Measurements from ENCODE around the gene MAPRE2.

MAPRE2 gene

DNA sequence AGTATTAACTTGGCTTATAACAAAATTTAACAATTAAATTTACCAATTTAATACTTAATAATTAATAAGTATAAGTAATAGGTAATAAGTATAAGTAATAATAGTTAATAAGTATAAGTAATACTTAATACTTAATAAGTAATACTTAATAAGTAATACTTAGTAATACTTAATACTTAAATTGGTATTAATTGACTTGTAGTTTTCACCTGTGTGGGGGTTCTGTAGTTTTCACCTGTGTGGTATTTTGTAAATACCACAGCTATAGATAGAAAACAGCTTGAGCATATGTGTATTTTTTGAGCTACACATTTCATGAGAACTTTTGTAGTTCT, 55.4 kb downstream of the MAPRE2 start:
- Histone ChIP-seq H3K14ac (ENCODE audit: low read length) (no peak overlapping the region), H2BK120ac (ENCODE audit: low read depth, low read length) (no peak overlapping the region)
- no peak for DNase-seq (ENCODE audit: low spot score)

DNA sequence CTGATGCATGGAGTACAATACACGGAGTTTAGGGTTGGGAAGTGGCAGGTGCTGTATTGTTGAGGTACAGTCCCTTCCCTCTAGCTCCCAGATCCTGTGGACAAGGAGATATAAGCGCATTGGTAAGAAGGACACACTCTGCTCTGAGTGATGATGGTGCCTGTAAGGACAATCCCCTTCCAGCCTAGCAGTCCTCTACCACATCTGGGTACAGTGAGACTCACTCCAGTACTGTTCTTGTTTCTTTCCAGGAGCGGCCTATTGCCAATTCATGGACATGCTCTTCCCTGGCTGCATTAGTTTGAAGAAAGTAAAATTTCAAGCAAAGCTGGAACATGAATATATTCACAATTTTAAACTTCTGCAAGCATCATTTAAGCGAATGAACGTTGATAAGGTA, 56.0 kb downstream of the MAPRE2 start:
- Histone ChIP-seq H3K4me2 (ENCODE audit: insufficient read depth, low read length, poor library complexity, severe bottlenecking) (no peak overlapping the region), H3K27ac (replicated peaks; ENCODE audit: low read length) (no peak overlapping the region), H3K79me1 (ENCODE audit: low read depth, low read length) (no peaks in the 10 kb centered on the region), H3K36me3 (replicated peaks in 1 of 2; ENCODE audit: control insufficient read depth in 2 of 2, insufficient read depth in 2 of 2, low read length in 2 of 2) (peaks cover 1 to 26% of the 10 kb centered on the region in 2 donors), H4K8ac (ENCODE audit: low read depth, low read length) (no peak overlapping the region), H2BK120ac (ENCODE audit: low read depth, low read length) (no peak overlapping the region), H3K4me3 (ENCODE audit: low read length in 2 of 2) (no peak overlapping the region), H2AFZ (ENCODE audit: low read length) (no peak overlapping the region), H2BK5ac (ENCODE audit: low read length) (no peak overlapping the region), H2AK5ac (ENCODE audit: low read depth, low read length) (no peak overlapping the region), H3K14ac (ENCODE audit: low read length) (no peak overlapping the region), H3K4ac (ENCODE audit: low read length) (no peak overlapping the region), H3K9ac (ENCODE audit: low read depth, low read length, poor library complexity) (no peak overlapping the region), H2BK15ac (ENCODE audit: low read length) (no peak overlapping the region), H3K4me1 (ENCODE audit: control insufficient read depth in 2 of 2, insufficient read depth in 1 of 2, low read depth in 1 of 2, low read length in 2 of 2) (no peaks in the 10 kb centered on the region), H4K91ac (ENCODE audit: low read depth, low read length, poor library complexity) (no peak overlapping the region), H3K23ac (ENCODE audit: low read depth, low read length, poor library complexity) (no peak overlapping the region), H2BK12ac (ENCODE audit: low read length) (no peak overlapping the region), H3K9me3 (replicated peaks in 1 of 2; ENCODE audit: control insufficient read depth in 2 of 2, insufficient read depth in 1 of 2, low read depth in 1 of 2, low read length in 2 of 2) (no peaks in the 10 kb centered on the region), H3K27me3 (ENCODE audit: control insufficient read depth in 3 of 3, insufficient read depth in 3 of 3, low read depth in 1 of 3, low read length in 3 of 3) (no peaks in the 10 kb centered on the region), H3K18ac (ENCODE audit: low read length) (no peak overlapping the region)
- WGBS, 2 donors (ENCODE audit: extremely low coverage in 2 of 2, insufficient read length in 2 of 2, insufficient replicate concordance in 1 of 2) = no CpG with 5 or more reads among the region's 5 CpGs
- DNase-seq (ENCODE audit: low spot score) = no peak

More for the DNA sequence above, 55.4 kb downstream of the MAPRE2 start:
- H3K18ac ChIP-seq (ENCODE audit: low read length) = no peak overlapping the region
- H3K4me1 ChIP-seq (ENCODE audit: control insufficient read depth in 2 of 2, insufficient read depth in 1 of 2, low read depth in 1 of 2, low read length in 2 of 2) = no peaks in the 10 kb centered on the region
- no peak overlapping the region for H2BK5ac ChIP-seq (ENCODE audit: low read length)
- no peak overlapping the region for H4K91ac ChIP-seq (ENCODE audit: low read depth, low read length, poor library complexity)
- no peaks in the 10 kb centered on the region for H3K79me1 ChIP-seq (ENCODE audit: low read depth, low read length)
- H3K4me3 ChIP-seq (ENCODE audit: low read length in 2 of 2) = no peak overlapping the region
- no peaks in the 10 kb centered on the region for H3K9me3 ChIP-seq (replicated peaks in 1 of 2; ENCODE audit: control insufficient read depth in 2 of 2, insufficient read depth in 1 of 2, low read depth in 1 of 2, low read length in 2 of 2)
- no peak overlapping the region for H3K27ac ChIP-seq (replicated peaks; ENCODE audit: low read length)
- no peak overlapping the region for H3K23ac ChIP-seq (ENCODE audit: low read depth, low read length, poor library complexity)
- H2AK5ac ChIP-seq (ENCODE audit: low read depth, low read length) = no peak overlapping the region
- peaks cover 1 to 21% of the 10 kb centered on the region in 2 donors for H3K36me3 ChIP-seq (replicated peaks in 1 of 2; ENCODE audit: control insufficient read depth in 2 of 2, insufficient read depth in 2 of 2, low read length in 2 of 2)
- no peak overlapping the region for H3K4ac ChIP-seq (ENCODE audit: low read length)
- no peak overlapping the region for H3K4me2 ChIP-seq (ENCODE audit: insufficient read depth, low read length, poor library complexity, severe bottlenecking)
- no peak overlapping the region for H2AFZ ChIP-seq (ENCODE audit: low read length)
- H3K9ac ChIP-seq (ENCODE audit: low read depth, low read length, poor library complexity) = no peak overlapping the region
- no peak overlapping the region for H4K8ac ChIP-seq (ENCODE audit: low read depth, low read length)
- H2BK15ac ChIP-seq (ENCODE audit: low read length) = no peak overlapping the region
- H3K27me3 ChIP-seq (ENCODE audit: control insufficient read depth in 3 of 3, insufficient read depth in 3 of 3, low read depth in 1 of 3, low read length in 3 of 3) = no peaks in the 10 kb centered on the region
- no peak overlapping the region for H2BK12ac ChIP-seq (ENCODE audit: low read length)

DNA sequence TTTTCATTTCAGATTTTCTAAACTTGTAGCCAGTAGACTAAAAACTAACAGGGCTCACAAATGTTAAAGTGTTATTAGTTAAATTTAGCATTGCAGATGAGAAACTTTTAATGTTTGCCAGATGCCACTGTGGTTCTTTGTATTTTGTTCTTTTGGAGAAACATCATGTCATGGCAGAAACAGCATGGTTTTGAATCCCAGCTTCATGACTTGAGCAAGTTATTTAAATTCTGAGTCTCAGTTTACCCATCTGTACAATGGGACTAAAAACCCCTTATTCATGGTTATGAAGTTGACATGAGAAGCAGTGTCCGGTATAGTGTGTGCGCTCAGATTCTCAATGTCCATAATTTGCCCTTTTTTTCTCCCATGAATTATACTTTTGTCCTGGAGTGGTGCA, 56.5 kb downstream of the MAPRE2 start:
- H2BK15ac ChIP-seq (ENCODE audit: low read length) = no peak overlapping the region
- no peaks in the 10 kb centered on the region for H3K4me1 ChIP-seq (ENCODE audit: control insufficient read depth in 2 of 2, insufficient read depth in 1 of 2, low read depth in 1 of 2, low read length in 2 of 2)
- no peak overlapping the region for H4K91ac ChIP-seq (ENCODE audit: low read depth, low read length, poor library complexity)
- no peak overlapping the region for H3K14ac ChIP-seq (ENCODE audit: low read length)
- peaks cover 1 to 31% of the 10 kb centered on the region in 2 donors for H3K36me3 ChIP-seq (replicated peaks in 1 of 2; ENCODE audit: control insufficient read depth in 2 of 2, insufficient read depth in 2 of 2, low read length in 2 of 2)
- no peak overlapping the region for H3K9ac ChIP-seq (ENCODE audit: low read depth, low read length, poor library complexity)
- H2AK5ac ChIP-seq (ENCODE audit: low read depth, low read length) = no peak overlapping the region
- no peaks in the 10 kb centered on the region for H3K79me1 ChIP-seq (ENCODE audit: low read depth, low read length)
- no peak overlapping the region for H2BK5ac ChIP-seq (ENCODE audit: low read length)
- no peaks in the 10 kb centered on the region for H3K27me3 ChIP-seq (ENCODE audit: control insufficient read depth in 3 of 3, insufficient read depth in 3 of 3, low read depth in 1 of 3, low read length in 3 of 3)
- no peak overlapping the region for H3K4me3 ChIP-seq (ENCODE audit: low read length in 2 of 2)
- H3K27ac ChIP-seq (replicated peaks; ENCODE audit: low read length) = no peak overlapping the region
- H2BK12ac ChIP-seq (ENCODE audit: low read length) = no peak overlapping the region
- H2AFZ ChIP-seq (ENCODE audit: low read length) = no peak overlapping the region
- no CpG with 5 or more reads among the region's 2 CpGs for WGBS, 2 donors (ENCODE audit: extremely low coverage in 2 of 2, insufficient read length in 2 of 2, insufficient replicate concordance in 1 of 2)
- H4K8ac ChIP-seq (ENCODE audit: low read depth, low read length) = no peak overlapping the region
- no peaks in the 10 kb centered on the region for H3K9me3 ChIP-seq (replicated peaks in 1 of 2; ENCODE audit: control insufficient read depth in 2 of 2, insufficient read depth in 1 of 2, low read depth in 1 of 2, low read length in 2 of 2)
- no peak overlapping the region for H3K18ac ChIP-seq (ENCODE audit: low read length)
- H3K4ac ChIP-seq (ENCODE audit: low read length) = no peak overlapping the region
- no peak overlapping the region for H2BK120ac ChIP-seq (ENCODE audit: low read depth, low read length)
- no peak overlapping the region for H3K23ac ChIP-seq (ENCODE audit: low read depth, low read length, poor library complexity)
- DNase-seq (ENCODE audit: low spot score) = no peak
- H3K4me2 ChIP-seq (ENCODE audit: insufficient read depth, low read length, poor library complexity, severe bottlenecking) = no peak overlapping the region

DNA sequence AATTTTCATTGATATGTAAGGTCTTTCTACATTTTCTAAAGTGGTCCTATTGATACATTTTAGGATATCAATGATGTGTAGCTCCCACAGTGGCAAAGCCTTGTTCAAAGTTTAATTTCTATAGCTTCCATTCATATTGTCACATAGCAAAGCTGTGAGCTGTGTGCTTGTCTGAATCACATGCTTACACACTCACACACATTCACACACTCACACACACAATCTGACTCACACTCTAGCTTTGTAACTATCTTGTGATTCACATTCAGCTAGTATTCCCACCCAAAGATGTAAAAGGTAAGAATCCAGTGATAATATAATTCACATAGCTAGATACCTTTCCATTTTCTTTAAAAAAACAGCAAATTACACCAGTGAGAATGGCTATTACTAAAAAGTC, 58.7 kb downstream of the MAPRE2 start:
- no peak overlapping the region for H2BK12ac ChIP-seq (ENCODE audit: low read length)
- H3K27ac ChIP-seq (replicated peaks; ENCODE audit: low read length) = no peak overlapping the region
- H4K91ac ChIP-seq (ENCODE audit: low read depth, low read length, poor library complexity) = no peak overlapping the region
- H2BK120ac ChIP-seq (ENCODE audit: low read depth, low read length) = no peak overlapping the region
- no peak overlapping the region for H3K18ac ChIP-seq (ENCODE audit: low read length)
- DNase-seq (ENCODE audit: low spot score) = no peak
- H3K14ac ChIP-seq (ENCODE audit: low read length) = no peak overlapping the region
- H2AFZ ChIP-seq (ENCODE audit: low read length) = no peak overlapping the region
- H3K36me3 ChIP-seq (replicated peaks in 1 of 2; ENCODE audit: control insufficient read depth in 2 of 2, insufficient read depth in 2 of 2, low read length in 2 of 2) = peaks cover 1 to 33% of the 10 kb centered on the region in 2 donors
- H3K4ac ChIP-seq (ENCODE audit: low read length) = no peak overlapping the region
- H3K9me3 ChIP-seq (replicated peaks in 1 of 2; ENCODE audit: control insufficient read depth in 2 of 2, insufficient read depth in 1 of 2, low read depth in 1 of 2, low read length in 2 of 2) = no peaks in the 10 kb centered on the region
- no peaks in the 10 kb centered on the region for H3K4me1 ChIP-seq (ENCODE audit: control insufficient read depth in 2 of 2, insufficient read depth in 1 of 2, low read depth in 1 of 2, low read length in 2 of 2)
- no peaks in the 10 kb centered on the region for H3K27me3 ChIP-seq (ENCODE audit: control insufficient read depth in 3 of 3, insufficient read depth in 3 of 3, low read depth in 1 of 3, low read length in 3 of 3)
- H4K8ac ChIP-seq (ENCODE audit: low read depth, low read length) = no peak overlapping the region
- no peak overlapping the region for H3K4me2 ChIP-seq (ENCODE audit: insufficient read depth, low read length, poor library complexity, severe bottlenecking)
- H2BK15ac ChIP-seq (ENCODE audit: low read length) = no peak overlapping the region
- H3K79me1 ChIP-seq (ENCODE audit: low read depth, low read length) = no peaks in the 10 kb centered on the region
- H3K23ac ChIP-seq (ENCODE audit: low read depth, low read length, poor library complexity) = no peak overlapping the region
- no peak overlapping the region for H2AK5ac ChIP-seq (ENCODE audit: low read depth, low read length)
- H2BK5ac ChIP-seq (ENCODE audit: low read length) = no peak overlapping the region
- no peak overlapping the region for H3K4me3 ChIP-seq (ENCODE audit: low read length in 2 of 2)
- H3K9ac ChIP-seq (ENCODE audit: low read depth, low read length, poor library complexity) = no peak overlapping the region
